GM21717 (cell line): ENCODE data around the gene TCP11X1.
"Not testable (repeated sequence)": the region's sequence is repeated elsewhere in the genome, so short reads cannot be mapped to it uniquely, and the experiment has no call there.

ENCODE experiments used
- ATAC-seq: cut with Tn5 transposase; IDR thresholded peaks from one replicate; pipeline ENCODE4 v1.9.1; 2021; ENCODE audit warnings: mild to moderate bottlenecking, moderate library complexity; ENCODE audit not compliant: unreplicated experiment

TCP11X1 gene

GRCh38 chrX:102214986-102215385 lies at the start of gene TCP11X1:
Gene TCP11X1, plus strand, starts transcription at chrX:102215301.
- ATAC-seq, result not testable (repeated sequence)

GRCh38 chrX:102185967-102186720 lies 29.0 kb upstream of the TCP11X1 start:
- no peak for ATAC-seq

DNA sequence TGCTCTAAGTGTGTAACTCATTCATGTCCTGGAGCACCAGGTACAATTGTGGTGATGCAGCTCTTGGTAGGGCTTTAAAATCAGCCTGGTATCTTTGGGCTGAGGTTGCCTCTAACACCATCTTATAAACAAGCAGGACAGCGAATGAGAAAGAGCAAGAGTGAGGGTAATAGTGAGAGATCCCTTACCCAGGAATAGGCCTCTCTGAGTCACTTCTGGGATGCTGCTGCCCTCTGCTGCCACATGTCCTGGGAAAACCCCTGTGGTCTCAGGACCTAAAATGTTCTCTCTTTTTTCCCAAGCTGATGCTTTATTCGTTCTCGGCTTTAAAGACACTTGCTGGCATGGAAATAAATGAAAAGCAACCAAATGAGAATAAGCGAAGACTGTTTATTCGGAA lies 7.2 kb upstream of the TCP11X1 start:
- not testable (repeated sequence) for ATAC-seq

DNA sequence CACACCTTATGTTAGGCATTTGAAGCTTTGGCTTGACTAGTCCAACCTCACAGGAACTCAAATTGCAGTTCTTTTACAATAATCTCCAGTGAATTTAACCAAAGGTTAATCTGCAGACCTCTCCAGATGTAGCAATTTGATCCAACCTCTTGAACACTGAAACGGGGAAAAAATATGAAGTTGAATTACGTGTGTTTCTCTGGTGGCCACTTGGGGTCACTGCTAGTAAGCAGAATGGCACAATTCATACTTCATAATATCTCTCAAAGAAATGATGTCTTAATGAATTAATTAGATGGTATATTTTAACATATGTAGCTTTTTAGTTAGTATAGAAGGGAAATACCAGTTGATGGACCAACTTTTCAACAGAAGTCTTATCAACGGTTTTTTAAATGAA lies 1.4 kb downstream of the TCP11X1 start:
- ATAC-seq, result not testable (repeated sequence)

GRCh38 chrX:102235678-102236077 lies 20.6 kb downstream of the TCP11X1 start:
- ATAC-seq, result not testable (repeated sequence)

- not testable (repeated sequence) for ATAC-seq
Measured at GRCh38 chrX:102240265-102240664, 25.2 kb downstream of the TCP11X1 start.

DNA sequence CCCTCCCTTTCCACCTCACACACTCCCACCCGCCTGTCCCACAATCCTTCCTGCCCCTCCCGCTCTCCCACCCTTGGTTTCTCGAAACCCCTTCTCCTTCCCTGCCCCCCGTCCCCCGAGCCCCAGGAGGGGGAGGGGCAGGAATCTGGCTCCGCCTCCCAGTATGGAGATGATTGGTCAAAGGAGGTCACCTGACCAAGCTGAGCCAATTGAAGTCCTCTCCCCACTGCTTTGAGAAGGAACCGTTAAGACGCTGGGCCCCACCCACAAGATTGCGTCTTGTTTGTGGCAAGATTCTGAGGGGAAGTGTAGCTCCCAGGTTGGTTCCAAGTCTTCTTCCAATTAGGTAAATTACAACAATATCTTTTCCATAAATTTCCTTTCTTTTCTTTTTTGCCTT lies 31.8 kb downstream of the TCP11X1 start, which contains the start of gene NXF2:
Gene NXF2, plus strand, starts transcription at position 275 of the 400 bp plus-strand sequence. CDS start 59,912 bp downstream, outside the sequence.
- not testable (repeated sequence) for ATAC-seq

DNA sequence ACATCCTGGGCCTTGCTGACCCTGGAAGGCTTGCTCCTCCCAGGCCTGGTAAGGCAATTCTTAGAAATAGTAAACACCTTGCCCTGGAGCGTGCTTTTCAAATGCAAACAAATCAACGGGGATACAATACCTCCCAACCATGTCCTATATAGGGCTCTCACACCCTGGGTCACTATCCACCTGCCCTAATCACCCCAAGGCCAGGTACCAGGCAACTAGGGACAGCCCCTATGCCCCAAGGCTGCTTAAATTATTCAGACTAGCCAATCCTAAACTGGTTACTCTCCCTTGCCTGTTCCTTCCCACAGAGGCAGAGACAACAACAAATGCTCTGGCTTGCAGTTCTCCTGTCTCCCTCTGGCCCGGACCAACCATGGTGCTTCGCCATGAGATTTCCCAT lies 57.1 kb downstream of the TCP11X1 start:
- not testable (repeated sequence) for ATAC-seq
